NCI-H146 treated with DMSO at 0.1 percent for 48 hours (cell line): ENCODE data around the gene LINGO3.

ENCODE experiments used
- DNase-seq: peaks from one replicate; lab custom pipeline; 2025; ENCODE audit not compliant: unreplicated experiment; lab: John Stamatoyannopoulos, UW

LINGO3 gene

DNA sequence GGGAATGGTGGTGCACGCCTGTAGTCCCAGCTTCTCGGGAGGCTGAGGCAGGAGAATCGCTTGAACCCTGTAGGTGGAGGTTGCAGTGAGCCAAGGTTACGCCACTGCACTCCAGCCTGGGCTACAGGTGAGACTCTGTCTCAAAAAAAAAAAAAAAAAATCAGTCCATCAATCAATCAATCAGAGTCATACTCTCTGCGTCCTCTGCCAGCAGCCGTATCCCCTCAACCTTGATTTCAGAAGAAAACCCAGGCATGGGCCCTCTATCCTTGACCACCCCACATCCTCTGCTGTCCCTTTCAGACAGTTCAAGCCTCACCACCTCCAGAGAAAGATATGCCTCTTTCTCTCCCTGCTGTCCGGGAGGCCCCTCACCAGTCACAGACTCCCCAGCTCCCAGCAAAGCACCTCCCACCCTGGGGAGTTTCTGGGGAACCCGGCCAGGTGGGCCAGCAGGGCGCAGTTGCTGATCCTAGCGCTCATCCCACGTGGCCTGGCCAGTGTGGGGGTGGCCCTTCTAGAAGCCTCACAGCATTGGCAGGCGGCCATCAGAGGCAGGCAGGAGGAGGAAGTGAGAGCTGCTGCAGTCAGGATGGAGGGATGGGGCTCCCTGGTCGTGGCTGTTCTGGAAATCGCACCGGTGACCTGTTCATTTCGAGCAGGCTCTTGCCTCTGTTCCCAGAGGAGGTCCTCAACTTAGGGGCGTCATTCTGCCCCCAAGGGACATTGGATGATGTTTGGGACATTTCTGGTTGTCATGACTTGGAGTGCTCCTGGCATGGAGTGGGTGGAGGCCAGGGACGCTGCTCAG, 41.6 kb downstream of the LINGO3 start:
- DNase-seq: no peak

DNA sequence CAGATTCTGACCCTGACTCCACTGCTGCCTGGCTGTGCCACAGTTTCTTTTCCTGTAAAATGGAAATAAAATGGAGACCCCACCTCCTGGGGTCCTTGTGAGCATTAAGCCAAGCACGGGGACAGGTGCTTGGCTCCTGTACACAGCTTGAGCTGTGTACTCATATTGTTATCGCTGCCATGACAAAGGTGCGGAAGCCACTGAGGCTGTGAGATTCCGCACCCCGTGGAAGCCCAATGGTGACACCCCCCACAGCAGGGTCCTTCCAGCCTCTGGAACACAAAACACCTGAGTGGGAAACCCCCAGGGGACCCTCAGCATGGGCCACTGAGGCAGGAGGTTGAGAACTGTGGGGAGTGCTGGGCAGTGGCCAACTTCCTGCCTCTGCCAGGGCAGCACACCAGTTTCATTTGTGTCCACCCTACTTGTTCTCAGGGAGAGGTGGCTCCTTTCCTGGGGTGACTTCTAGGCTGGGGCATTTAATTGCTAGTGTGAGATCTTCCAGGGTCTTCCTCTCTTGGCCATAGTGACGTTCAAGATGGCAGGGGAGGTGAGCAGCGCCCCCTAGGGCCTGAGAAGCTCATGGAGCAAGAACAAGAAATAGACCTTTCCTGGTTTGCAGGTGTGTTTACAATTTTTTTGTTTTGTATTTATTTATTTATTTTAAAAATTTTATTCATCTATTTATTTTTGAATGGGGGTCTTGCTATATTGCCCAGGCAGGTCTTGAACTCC, 46.3 kb downstream of the LINGO3 start:
- no peak for DNase-seq

DNA sequence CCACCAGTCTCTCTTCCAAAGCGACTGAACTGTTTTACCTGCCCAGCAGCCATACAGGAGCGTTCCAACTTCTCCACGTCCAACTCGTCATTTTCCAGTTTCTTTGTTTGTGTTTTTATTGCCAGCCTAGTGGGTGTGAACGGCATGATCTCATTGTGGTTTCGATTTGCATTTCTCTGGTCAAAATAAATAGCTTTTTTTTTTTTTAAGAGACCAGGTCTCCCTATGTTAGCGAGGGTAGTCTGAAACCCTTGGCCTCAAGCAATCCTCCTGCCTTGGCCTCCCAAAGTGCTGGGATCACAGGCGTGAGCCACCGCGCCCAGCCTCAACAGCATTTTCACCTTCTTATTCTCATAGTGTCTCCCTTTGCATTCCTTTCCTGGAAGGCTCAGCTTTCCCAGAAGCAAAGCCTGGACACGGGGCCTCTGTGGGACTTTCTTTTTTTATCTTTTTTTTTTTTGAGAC, 47.6 kb downstream of the LINGO3 start:
- no peak for DNase-seq

DNA sequence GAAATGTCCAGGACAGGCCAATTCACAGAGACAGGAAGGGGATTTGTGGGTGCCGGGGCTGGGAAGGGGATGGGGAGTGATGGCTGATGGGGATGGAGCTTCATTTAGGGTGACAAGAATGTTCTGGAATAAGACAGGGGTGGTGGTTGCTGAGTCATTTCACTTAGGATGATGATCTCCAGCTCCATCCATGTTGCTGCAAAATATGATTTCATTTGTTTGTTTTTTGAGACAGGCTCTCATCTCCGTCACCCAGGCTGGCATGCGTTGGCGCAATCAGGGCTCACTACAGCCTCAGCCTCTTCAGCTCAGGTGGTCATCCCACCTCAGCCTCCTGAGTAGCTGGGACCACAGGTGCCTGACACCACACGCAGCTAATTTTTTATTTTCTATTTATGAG, 48.6 kb downstream of the LINGO3 start:
- no peak for DNase-seq
